Measurements from ENCODE around the gene PPP1R14B.

PPP1R14B gene

GRCh38 chr11:64232182-64232966, 14.4 kb downstream of the PPP1R14B start:
- no peak for TF ChIP-seq CTCF (IDR thresholded peaks at IDR 0.05; ENCODE audit: low read depth, low read length)
- DNase-seq (ENCODE audit: low read depth, low spot score) = no peak
- in situ Hi-C loops (cut with HindIII; ENCODE audit: low sequenced_read_pairs) = no loop called here
- H3K4me3 ChIP-seq (ENCODE audit: low read depth, low read length) = no peak overlapping the region

DNA sequence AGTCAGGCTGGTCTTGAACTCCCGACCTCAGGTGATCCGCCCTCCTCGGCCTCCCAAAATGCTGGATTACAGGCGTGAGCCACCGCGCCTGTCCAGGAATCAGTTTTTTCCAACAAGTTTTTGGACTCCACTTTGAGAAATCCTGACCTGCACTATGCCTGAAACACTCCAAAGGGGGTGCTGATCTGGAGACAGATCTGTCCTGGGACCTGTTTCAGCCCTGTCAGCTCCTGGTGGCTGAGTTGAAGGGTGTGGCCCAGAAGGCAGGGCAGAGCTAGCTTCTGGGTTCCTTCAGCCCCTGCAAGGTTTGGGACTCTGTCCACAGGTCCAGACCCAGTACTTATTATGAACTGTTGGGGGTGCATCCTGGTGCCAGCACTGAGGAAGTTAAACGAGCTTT, 15.2 kb downstream of the PPP1R14B start:
- no peak for DNase-seq (ENCODE audit: low read depth, low spot score)
- no peak for TF ChIP-seq CTCF (IDR thresholded peaks at IDR 0.05; ENCODE audit: low read depth, low read length)
- no peak overlapping the region for H3K4me3 ChIP-seq (ENCODE audit: low read depth, low read length)
- in situ Hi-C loops (cut with HindIII; ENCODE audit: low sequenced_read_pairs) = no loop called here

- in situ Hi-C loops (cut with HindIII; ENCODE audit: low sequenced_read_pairs) = no loop called here
Measured at GRCh38 chr11:64230985-64231365, 15.8 kb downstream of the PPP1R14B start.

DNA sequence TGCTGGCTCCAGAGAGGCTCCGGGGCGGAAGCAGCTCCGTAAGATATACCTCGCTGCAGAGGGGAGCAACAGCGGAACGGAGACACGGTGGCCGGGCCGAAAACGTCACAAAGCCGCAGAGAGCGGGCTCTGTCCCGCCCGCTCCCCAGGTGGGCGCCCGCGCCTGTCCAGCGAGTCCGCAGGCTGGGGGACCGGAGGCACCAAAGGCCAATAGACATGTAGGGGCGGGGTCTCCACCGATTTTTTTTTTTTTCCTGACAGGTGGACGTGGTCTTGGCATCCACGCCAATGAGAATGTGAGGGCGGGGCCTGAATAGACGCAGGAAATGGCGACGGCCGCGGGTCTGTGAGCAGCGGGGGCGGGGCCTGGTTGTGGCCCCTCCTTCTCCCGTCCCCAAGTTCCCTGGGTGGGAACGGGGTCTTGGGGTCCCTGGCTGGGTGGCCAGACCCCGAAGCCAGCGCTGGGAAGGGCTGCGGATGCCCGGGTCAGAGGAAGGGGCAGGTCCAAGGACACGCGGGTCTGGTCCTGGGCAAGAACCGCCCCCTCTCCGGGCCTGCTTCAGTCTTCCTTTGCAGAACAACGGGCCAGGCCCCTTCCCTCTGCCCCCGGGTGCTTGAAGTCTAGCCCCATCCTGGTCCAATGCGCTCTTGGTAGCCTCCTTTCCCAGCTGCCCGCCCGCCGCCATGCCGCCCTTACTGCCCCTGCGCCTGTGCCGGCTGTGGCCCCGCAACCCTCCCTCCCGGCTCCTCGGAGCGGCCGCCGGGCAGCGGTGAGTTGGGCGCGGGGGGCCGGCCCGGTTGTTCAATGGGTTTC, 16.4 kb downstream of the PPP1R14B start, which contains the start of gene DNAJC4:
TSS of gene DNAJC4 (plus strand) at position 378 of the 814 bp plus-strand sequence. CDS start at position 685, 307 bp downstream.
- TF ChIP-seq CTCF (IDR thresholded peaks at IDR 0.05; ENCODE audit: low read depth, low read length) = no peak
- peak within 1 kb of the TSS; percentile 78 for H3K4me3 ChIP-seq (ENCODE audit: low read depth, low read length)
- in situ Hi-C loops (cut with HindIII; ENCODE audit: low sequenced_read_pairs) = no loop called here
- peak; percentile 91 for DNase-seq (ENCODE audit: low read depth, low spot score)

More at GRCh38 chr11:64230985-64231365, 15.8 kb downstream of the PPP1R14B start:
- peak overlapping the region; percentile 78 for H3K4me3 ChIP-seq (ENCODE audit: low read depth, low read length)
- no peak for TF ChIP-seq CTCF (IDR thresholded peaks at IDR 0.05; ENCODE audit: low read depth, low read length)
- DNase-seq (ENCODE audit: low read depth, low spot score) = no peak

GRCh38 chr11:64229744-64230170, 17.0 kb downstream of the PPP1R14B start:
- H3K4me3 ChIP-seq (ENCODE audit: low read depth, low read length) = peak overlapping the region; percentile 78
- in situ Hi-C loops (cut with HindIII; ENCODE audit: low sequenced_read_pairs) = no loop called here
- no peak for TF ChIP-seq CTCF (IDR thresholded peaks at IDR 0.05; ENCODE audit: low read depth, low read length)
- no peak for DNase-seq (ENCODE audit: low read depth, low spot score)

- in situ Hi-C loops (cut with HindIII; ENCODE audit: low sequenced_read_pairs) = no loop called here
- H3K4me3 ChIP-seq (ENCODE audit: low read depth, low read length) = no peak overlapping the region
- no peak for DNase-seq (ENCODE audit: low read depth, low spot score)
- TF ChIP-seq CTCF (IDR thresholded peaks at IDR 0.05; ENCODE audit: low read depth, low read length) = no peak
Measured at GRCh38 chr11:64229090-64229743, 17.5 kb downstream of the PPP1R14B start.
